HCT116 (cell line): ENCODE results near the gene CYP46A1. TPM values are rescaled to one million over a fixed set of nuclear protein-coding genes. Genes with fewer than 3 reads are reported as not detected.

Experiments used
- ATAC-seq: fragments of 200-7000 bp; cut with Tn5 transposase; 2 replicates; pipeline ENCODE4 v1.9.1; 2020; ENCODE audit warnings: mild to moderate bottlenecking, moderate library complexity
- BruUV-seq: library from RNA; stranded (reverse); fragments of 400-500 nt; replicated peaks from 2 replicates; lab custom pipeline; 2021; lab: Mats Ljungman, UMichigan
- CTCF ChIA-PET: fragments of 300-600 bp; sonication (Branson Sonifier 250); formaldehyde crosslinking; loops from one replicate; lab custom pipeline; 2021; ENCODE audit warnings: antibody characterized with exemption; lab: Charles Lee
- POLR2A ChIA-PET: fragments of 300-600, 350-600 bp; sonication (Branson Sonifier 250); formaldehyde crosslinking; loops from one replicate; lab custom pipeline; 2021; ENCODE audit warnings: antibody characterized with exemption; lab: Charles Lee
- RAD21 ChIA-PET, 2 experiments: fragments of 300-600 bp; sonication (Branson Sonifier 250); formaldehyde crosslinking; loops; one replicate each; lab custom pipeline; 2023; ENCODE audit warnings: low total read pairs in 2 of 2; ENCODE audit not compliant: uncharacterized antibody in 2 of 2, unreplicated experiment in 2 of 2, low non-redundant PET in 1 of 2; lab: Charles Lee
- DNase-seq: peaks from one replicate; pipeline ENCODE4 v3.0.0-alpha.2; 2010; ENCODE audit warnings: low read depth, low spot score
- H2AFZ ChIP-seq: fragments of 200-600 bp; shearing (Covaris generic), sonication (generic); 2 replicates; pipeline ENCODE4 v1.6.1; 2017; ENCODE audit warnings: low read depth, mixed run types, mixed read lengths, antibody characterized with exemption, low read length; ENCODE audit not compliant: poor library complexity, severe bottlenecking
- H3K27ac ChIP-seq: 2 replicates; pipeline ENCODE4 v1.5.1; 2012; ENCODE audit warnings: low read depth, low read length
- H3K27me3 ChIP-seq: fragments of 200-600 bp; sonication (generic); 2 replicates; pipeline ENCODE4 v1.6.1; 2016; ENCODE audit warnings: mixed run types, low read length, mixed read lengths; ENCODE audit not compliant: insufficient read depth
- H3K36me3 ChIP-seq, 2 experiments: fragments of 200-500 bp in 1 of 2; fragments of 200-600 bp in 1 of 2; sonication (Bioruptor generic) in 1 of 2; sonication (generic) in 1 of 2; 2 replicates each; pipeline versions ENCODE4 v1.5.1 to v1.6.1; 2014 to 2016; ENCODE audit warnings: low read length in 2 of 2, inconsistent platforms in 1 of 2, mixed read lengths in 1 of 2, mixed run types in 1 of 2; ENCODE audit not compliant: insufficient read depth in 2 of 2, control insufficient read depth in 1 of 2
- H3K4me1 ChIP-seq, 2 experiments: fragments of 200-600 bp in 1 of 2; sonication (generic) in 1 of 2; 2 replicates each; pipeline versions ENCODE4 v1.5.1 to v1.6.1; 2012 to 2017; ENCODE audit warnings: low read length in 2 of 2, inconsistent platforms in 1 of 2, mild to moderate bottlenecking in 1 of 2, mixed read lengths in 1 of 2, mixed run types in 1 of 2, moderate library complexity in 1 of 2; ENCODE audit not compliant: insufficient read depth in 2 of 2, control insufficient read depth in 1 of 2
- H3K4me2 ChIP-seq: fragments of 200-600 bp; sonication (generic); 2 replicates; pipeline ENCODE4 v1.6.1; 2017; ENCODE audit warnings: mixed run types, low read length, mixed read lengths
- H3K4me3 ChIP-seq, 2 experiments: fragments of 200-600 bp in 1 of 2; sonication (generic) in 1 of 2; replicated peaks in 1 of 2; 2 replicates each; pipeline ENCODE4 v1.5.1; 2011 to 2016; ENCODE audit warnings: low read length in 2 of 2, control low read depth in 1 of 2, low read depth in 1 of 2, mild to moderate bottlenecking in 1 of 2, mixed read lengths in 1 of 2, mixed run types in 1 of 2
- H3K79me2 ChIP-seq: fragments of 200-600 bp; sonication (generic); 2 replicates; pipeline ENCODE4 v1.6.1; 2017; ENCODE audit warnings: mild to moderate bottlenecking, mixed run types, low read length, moderate library complexity, mixed read lengths; ENCODE audit not compliant: insufficient read depth
- H3K9ac ChIP-seq: fragments of 200-600 bp; sonication (generic); 2 replicates; pipeline ENCODE4 v1.6.1; 2016; ENCODE audit warnings: low read length, mixed read lengths
- H3K9me2 ChIP-seq: fragments of 200-600 bp; sonication (generic), shearing (Covaris generic); 2 replicates; pipeline ENCODE4 v1.6.1; 2017; ENCODE audit warnings: mixed run types, mild to moderate bottlenecking, moderate library complexity; ENCODE audit not compliant: insufficient read depth
- H3K9me3 ChIP-seq, 2 experiments: fragments of 200-500 bp in 1 of 2; fragments of 200-600 bp in 1 of 2; sonication (Bioruptor generic) in 1 of 2; sonication (generic) in 1 of 2; 2 replicates each; pipeline ENCODE4 v1.6.1; 2014 to 2017; ENCODE audit warnings: low read length in 2 of 2, mixed read lengths in 2 of 2, inconsistent platforms in 1 of 2, low read depth in 1 of 2, mild to moderate bottlenecking in 1 of 2, mixed run types in 1 of 2, moderate library complexity in 1 of 2; ENCODE audit not compliant: control insufficient read depth in 1 of 2, insufficient read depth in 1 of 2
- H4K20me1 ChIP-seq: fragments of 200-600 bp; sonication (generic), shearing (Covaris generic); 2 replicates; pipeline ENCODE4 v1.6.1; 2017; ENCODE audit warnings: mixed run types, mild to moderate bottlenecking, moderate library complexity; ENCODE audit not compliant: insufficient read depth
- ELF1 ChIP-seq: IDR thresholded peaks from 2 replicates; pipeline ENCODE4 v1.6.1; 2012; ENCODE audit warnings: low read depth, borderline replicate concordance
- EZH2 ChIP-seq: fragments of 200-600 bp; sonication (generic); IDR thresholded peaks from 2 replicates; pipeline ENCODE4 v1.6.1; 2017; ENCODE audit warnings: antibody characterized with exemption, mixed run types
- EZH2phosphoT487 ChIP-seq: fragments of 200-600 bp; IDR thresholded peaks from 2 replicates; pipeline ENCODE4 v1.6.1; 2018; ENCODE audit warnings: antibody characterized with exemption, borderline replicate concordance
- MAX ChIP-seq: IDR thresholded peaks from 2 replicates; pipeline ENCODE4 v1.6.1; 2012
- POLR2AphosphoS5 ChIP-seq: IDR thresholded peaks from 2 replicates; pipeline ENCODE4 v1.6.1; 2011; ENCODE audit warnings: mild to moderate bottlenecking, low read depth, low read length, moderate library complexity
- SIN3A ChIP-seq: IDR thresholded peaks from 2 replicates; pipeline ENCODE4 v1.6.1; 2012; ENCODE audit warnings: low read depth
- SRF ChIP-seq: IDR thresholded peaks from 2 replicates; pipeline ENCODE4 v1.6.1; 2012; ENCODE audit warnings: low read depth
- TCF7L2 ChIP-seq: IDR thresholded peaks from 2 replicates; pipeline ENCODE4 v1.7.0; 2011; ENCODE audit warnings: borderline replicate concordance, inconsistent platforms; ENCODE audit not compliant: insufficient read depth, insufficient read length; ENCODE audit errors: extremely low read depth
- intact Hi-C: fragments of 100-400 bp; cut with micrococcal nuclease; formaldehyde crosslinking; loops from 2 replicates; pipeline ENCODE4 v1.10.0; 2022
- total RNA-seq: library from RNA; stranded (reverse); gene quantifications from one replicate; pipeline ENCODE4 v1.2.1, GENCODE V29; 2021; ENCODE audit not compliant: unreplicated experiment

Gene CYP46A1
- total RNA-seq, 1 experiment from 2014 or later, result 0.76 TPM

- H2AFZ ChIP-seq, result no peak overlapping the region
- no peak for ATAC-seq
- TF ChIP-seq ELF1, result no peak
- no peaks in the 10 kb centered on the region for H3K27me3 ChIP-seq
- ChIA-PET CTCF (no interaction called here), RAD21 (no interaction called here), POLR2A (no interaction called here)
- no peak overlapping the region for H3K4me2 ChIP-seq
- no peak for DNase-seq
- BruUV-seq, result no TSS peak
- no peak overlapping the region for H3K27ac ChIP-seq
- H3K9ac ChIP-seq, result no peak overlapping the region
- no peaks in the 10 kb centered on the region for H3K4me1 ChIP-seq
- no peaks in the 10 kb centered on the region for H3K79me2 ChIP-seq
- H3K9me2 ChIP-seq, result no peaks in the 10 kb centered on the region
- intact Hi-C loops, result no loop called here
- H4K20me1 ChIP-seq, result no peaks in the 10 kb centered on the region
- H3K9me3 ChIP-seq, result no peaks in the 10 kb centered on the region
- no peak overlapping the region for H3K4me3 ChIP-seq
- no peaks in the 10 kb centered on the region for H3K36me3 ChIP-seq
These were observed 38.6 kb downstream of the CYP46A1 start for GRCh38 chr14:99722741-99723140.

GRCh38 chr14:99724196-99724891, 40.2 kb downstream of the CYP46A1 start:
- no peaks in the 10 kb centered on the region for H3K36me3 ChIP-seq
- no TSS peak for BruUV-seq
- ATAC-seq (no peak), DNase-seq (no peak)
- no peak overlapping the region for H3K4me3 ChIP-seq
- no peak overlapping the region for H3K27ac ChIP-seq
- no peak for TF ChIP-seq MAX
- TF ChIP-seq EZH2, result no peak
- TF ChIP-seq POLR2AphosphoS5, result no peak
- TF ChIP-seq SRF, result no peak
- no peak for TF ChIP-seq TCF7L2
- TF ChIP-seq SIN3A, result no peak
- no peak for TF ChIP-seq EZH2phosphoT487
- no peak overlapping the region for H3K4me2 ChIP-seq
- H3K9me3 ChIP-seq, result no peaks in the 10 kb centered on the region
- intact Hi-C loops, result no loop called here
- H3K79me2 ChIP-seq, result no peaks in the 10 kb centered on the region
- no peaks in the 10 kb centered on the region for H3K27me3 ChIP-seq
- POLR2A ChIA-PET, result no interaction called here
- H2AFZ ChIP-seq, result no peak overlapping the region
- CTCF ChIA-PET, result no interaction called here
- H3K9ac ChIP-seq, result no peak overlapping the region
- RAD21 ChIA-PET, result no interaction called here
- H3K4me1 ChIP-seq, result no peaks in the 10 kb centered on the region
- no peaks in the 10 kb centered on the region for H3K9me2 ChIP-seq
- H4K20me1 ChIP-seq, result no peaks in the 10 kb centered on the region
